GM18868 (cell line): ENCODE results near the gene ENDOU.

Source experiments
- ATAC-seq: cut with Tn5 transposase; IDR thresholded peaks from one replicate; pipeline ENCODE4 v1.9.1; 2021; ENCODE audit warnings: mild to moderate bottlenecking, moderate library complexity; ENCODE audit not compliant: unreplicated experiment

Gene ENDOU

GRCh38 chr12:47722941-47723631, 2.2 kb downstream of the ENDOU start:
- no peak for ATAC-seq

- no peak for ATAC-seq
These were observed 3.0 kb downstream of the ENDOU start for GRCh38 chr12:47722136-47722834.

GRCh38 chr12:47721431-47721973, 3.8 kb downstream of the ENDOU start:
- no peak for ATAC-seq

GRCh38 chr12:47718531-47718930, 6.8 kb downstream of the ENDOU start:
- no peak for ATAC-seq

- ATAC-seq: peak; percentile 57
These were observed 7.7 kb downstream of the ENDOU start for GRCh38 chr12:47717443-47718193.

- no peak for ATAC-seq
These were observed 8.2 kb downstream of the ENDOU start for GRCh38 chr12:47717046-47717442.

- ATAC-seq: no peak
These were observed 9.3 kb downstream of the ENDOU start for GRCh38 chr12:47715877-47716548.

GRCh38 chr12:47715393-47715876, 9.9 kb downstream of the ENDOU start:
- peak; percentile 67 for ATAC-seq

- ATAC-seq: no peak
These were observed 10.4 kb downstream of the ENDOU start for GRCh38 chr12:47714826-47715386.

- ATAC-seq: no peak
These were observed 13.1 kb downstream of the ENDOU start for GRCh38 chr12:47712171-47712570.

GRCh38 chr12:47711448-47711847, 13.8 kb downstream of the ENDOU start:
- no peak for ATAC-seq

GRCh38 chr12:47710278-47710677, 15.0 kb downstream of the ENDOU start:
- no peak for ATAC-seq

- no peak for ATAC-seq
These were observed 15.6 kb downstream of the ENDOU start for GRCh38 chr12:47709671-47710070.

GRCh38 chr12:47709237-47709636, 16.1 kb downstream of the ENDOU start:
- no peak for ATAC-seq

- peak; percentile 34 for ATAC-seq
These were observed 17.3 kb downstream of the ENDOU start for GRCh38 chr12:47707905-47708543.

GRCh38 chr12:47707355-47707754, 17.9 kb downstream of the ENDOU start:
- ATAC-seq: no peak

- peak; percentile 79 for ATAC-seq
These were observed 19.5 kb downstream of the ENDOU start, which contains the start of gene RPAP3 for GRCh38 chr12:47705566-47706425. RPAP3 (minus strand) TSS chr12:47706030; CDS start chr12:47702840, 3,190 bp downstream.

GRCh38 chr12:47705229-47705565, 20.1 kb downstream of the ENDOU start:
- no peak for ATAC-seq

GRCh38 chr12:47704719-47705118, 20.6 kb downstream of the ENDOU start:
- no peak for ATAC-seq
